WTC11 (cell line): Measurements from ENCODE around the gene CAMKK2.

Experiments used
- ATF1 ChIP-seq: sonication (generic); formaldehyde crosslinking; IDR thresholded peaks from 2 replicates; pipeline ENCODE4 v1.8.1; 2023; ENCODE audit warnings: mild to moderate bottlenecking, moderate library complexity, missing genetic modification reagents
- ATF2 ChIP-seq: sonication (generic); formaldehyde crosslinking; IDR thresholded peaks from 2 replicates; pipeline ENCODE4 v1.8.1; 2022; ENCODE audit warnings: low read depth, missing genetic modification reagents, borderline replicate concordance
- CTCF ChIP-seq: fragments of 200-600 bp; IDR thresholded peaks from 2 replicates; pipeline ENCODE4 v1.8.0; 2022; ENCODE audit warnings: antibody characterized with exemption
- E2F1 ChIP-seq: sonication (generic); formaldehyde crosslinking; IDR thresholded peaks from 2 replicates; pipeline ENCODE4 v1.8.0; 2022; ENCODE audit warnings: mild to moderate bottlenecking, missing genetic modification reagents
- E2F5 ChIP-seq: sonication (generic); formaldehyde crosslinking; IDR thresholded peaks from 2 replicates; pipeline ENCODE4 v1.8.1; 2022; ENCODE audit warnings: mild to moderate bottlenecking, moderate library complexity, missing genetic modification reagents
- JUN ChIP-seq: sonication (generic); formaldehyde crosslinking; IDR thresholded peaks from 2 replicates; pipeline ENCODE4 v1.8.0; 2023; ENCODE audit warnings: mild to moderate bottlenecking, missing genetic modification reagents
- NR3C1 ChIP-seq: sonication (generic); formaldehyde crosslinking; conservative IDR thresholded peaks from 2 replicates; pipeline ENCODE4 v1.8.1; 2023; ENCODE audit warnings: low read depth, mild to moderate bottlenecking, missing genetic modification reagents
- TCF7 ChIP-seq: sonication (generic); formaldehyde crosslinking; IDR thresholded peaks from 2 replicates; pipeline ENCODE4 v1.8.0; 2022; ENCODE audit warnings: mild to moderate bottlenecking, low read depth, missing genetic modification reagents, moderate library complexity
- USF2 ChIP-seq: sonication (generic); formaldehyde crosslinking; IDR thresholded peaks from 2 replicates; pipeline ENCODE4 v1.8.1; 2023; ENCODE audit warnings: mild to moderate bottlenecking, missing genetic modification reagents, moderate library complexity
- ZNF416 ChIP-seq: fragments of 250-450 bp; sonication (Bioruptor Pico); IDR thresholded peaks from 2 replicates; pipeline ENCODE4 v1.9.0; 2021; ENCODE audit warnings: mild to moderate bottlenecking, inconsistent platforms

- TF ChIP-seq CTCF (no peak), JUN (CRISPR knock-in tag) (no peak), E2F5 (CRISPR knock-in tag) (no peak), USF2 (CRISPR knock-in tag) (no peak), ATF1 (no peak), E2F1 (CRISPR knock-in tag) (no peak), NR3C1 (CRISPR knock-in tag) (no peak), ZNF416 (CRISPR knock-in tag) (no peak), ATF2 (CRISPR knock-in tag) (no peak), TCF7 (CRISPR knock-in tag) (no peak)
These were observed 6.5 kb downstream of the CAMKK2 start for GRCh38 chr12:121289962-121290361.
